Right lobe of liver (tissue), 6 donors: ENCODE data around the gene ALDH1A3. TPM values are rescaled to one million over a fixed set of nuclear protein-coding genes. Genes with fewer than 3 reads are reported as not detected.

Experiments
- ATAC-seq, 4 donors: fragments of 200-7000 bp; cut with Tn5 transposase; one replicate each; pipeline ENCODE4 v1.9.1; 2020; ENCODE audit warnings: mild to moderate bottlenecking in 4 of 4, moderate library complexity in 4 of 4
- DNase-seq, 3 donors: peaks; one replicate each; pipeline ENCODE4 v3.0.0-alpha.2; 2020
- H3K27ac ChIP-seq, 3 donors: fragments of 200-600 bp; one replicate each; pipeline ENCODE4 v1.8.0; 2022
- H3K27me3 ChIP-seq, 2 donors: fragments of 200-600 bp; one replicate each; pipeline ENCODE4 v1.8.0; 2022
- H3K36me3 ChIP-seq, 4 donors: fragments of 200-600 bp; sonication (generic) in 1 of 4; one replicate each; pipeline versions ENCODE4 v1.5.1 to v1.8.0; 2017 to 2022; ENCODE audit warnings: control low read depth in 1 of 4
- H3K4me1 ChIP-seq, 4 donors: fragments of 200-600 bp; sonication (generic) in 1 of 4; one replicate each; pipeline versions ENCODE4 v1.5.1 to v1.8.0; 2017 to 2022; ENCODE audit warnings: control low read depth in 1 of 4
- H3K4me3 ChIP-seq, 3 donors: fragments of 200-600 bp; one replicate each; pipeline ENCODE4 v1.8.0; 2022
- H3K9me3 ChIP-seq, 4 donors: fragments of 200-600 bp; sonication (generic) in 1 of 4; one replicate each; pipeline versions ENCODE4 v1.5.1 to v1.8.0; 2017 to 2022; ENCODE audit warnings: control low read depth in 1 of 4
- CTCF ChIP-seq, 4 donors: fragments of 200-600 bp in 3 of 4; fragments of 450-650 bp in 1 of 4; IDR thresholded peaks; one replicate each; pipeline versions ENCODE4 v1.5.1 to v1.8.0; 2016 to 2022; ENCODE audit warnings: antibody characterized with exemption in 4 of 4, mild to moderate bottlenecking in 2 of 4
- POLR2A ChIP-seq: fragments of 450-650 bp; IDR thresholded peaks from one replicate; pipeline ENCODE4 v1.6.1; 2017; ENCODE audit warnings: antibody characterized with exemption, mild to moderate bottlenecking
- WGBS: methylation state at CpG from one replicate; pipeline ENCODE4 v1.1.6; 2018; ENCODE audit warnings: low coverage, low lambda C conversion rate; ENCODE audit not compliant: insufficient coverage; ENCODE audit errors: missing lambda C conversion rate; 5-methylcytosine and 5-hydroxymethylcytosine counted together
- intact Hi-C, 2 donors: fragments of 100-400 bp; cut with DNase I; formaldehyde crosslinking; loops; one replicate each; pipeline versions ENCODE4 v1.11.2 to v1.14.1; 2022
- total RNA-seq, 6 experiments: library from RNA; depleted of rRNA in 2 of 6; stranded (reverse); fragments of >200 nt in 2 of 6; fragmentation: NEBNext Ultra II Directional in 3 of 6; extraction: Animal tissue kit (Norgen Biotek cat#: 25700) in 3 of 6; gene quantifications; one replicate each; pipeline versions ENCODE4 v1.1.0 to v1.2.4, GENCODE V29; 2016 to 2023
- donor health status: DM: no; HTN: yes; CAD: no.
- donor health status: DM: no; HTN: no; CAD: no.
- donor health status: DM: no; HTN: no; CAD: no.
- donor health status: DM: no; HTN: yes; CAD: no.
- donor health status: DM: no; HTN: yes; CAD: no.

Gene ALDH1A3
- total RNA-seq, 6 experiments from 2014 or later: 1.6 to 7.8 (median 4.2) TPM

DNA sequence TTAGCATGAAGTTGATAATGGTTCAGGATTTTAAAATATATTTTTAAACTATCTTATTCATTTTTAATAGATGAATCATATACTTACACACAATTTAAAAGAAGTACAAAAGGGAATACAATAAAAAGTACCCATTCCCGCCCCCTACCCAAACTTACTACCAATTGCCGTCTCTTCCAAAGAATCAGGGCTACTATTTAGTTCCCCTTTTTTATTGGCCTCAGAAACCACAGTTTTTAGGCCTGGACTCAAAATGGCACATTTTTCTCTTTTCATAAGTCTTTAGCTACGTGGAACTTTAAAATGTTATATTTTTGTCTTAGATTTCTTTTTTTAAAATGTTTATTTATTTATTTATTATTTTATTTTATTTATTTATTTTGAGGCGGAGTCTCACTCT lies 57.5 kb downstream of the ALDH1A3 start:
- Histone ChIP-seq H3K4me3 (no peak overlapping the region), H3K9me3 (no peaks in the 10 kb centered on the region), H3K27ac (no peak overlapping the region), H3K36me3 (no peaks in the 10 kb centered on the region), H3K4me1 (no peaks in the 10 kb centered on the region), H3K27me3 (no peaks in the 10 kb centered on the region)
- 56% methylated on average over 3 of the region's 4 CpGs for WGBS
- TF ChIP-seq CTCF (IDR thresholded peaks at IDR 0.05) (no peak), POLR2A (no peak)
- intact Hi-C loops: no loop called here
- DNase-seq: no peak
- no peak for ATAC-seq

- TF ChIP-seq POLR2A (no peak), CTCF (IDR thresholded peaks at IDR 0.05) (no peak)
- ATAC-seq (no peak), DNase-seq (no peak)
- WGBS: 46% methylated on average over 4 of the region's 4 CpGs
- Histone ChIP-seq H3K36me3 (no peaks in the 10 kb centered on the region), H3K9me3 (no peaks in the 10 kb centered on the region), H3K27ac (no peak overlapping the region), H3K4me3 (no peak overlapping the region), H3K27me3 (no peaks in the 10 kb centered on the region), H3K4me1 (no peaks in the 10 kb centered on the region)
- intact Hi-C loops: no loop called here
These were observed 60.2 kb downstream of the ALDH1A3 start for GRCh38 chr15:100939791-100940190.

DNA sequence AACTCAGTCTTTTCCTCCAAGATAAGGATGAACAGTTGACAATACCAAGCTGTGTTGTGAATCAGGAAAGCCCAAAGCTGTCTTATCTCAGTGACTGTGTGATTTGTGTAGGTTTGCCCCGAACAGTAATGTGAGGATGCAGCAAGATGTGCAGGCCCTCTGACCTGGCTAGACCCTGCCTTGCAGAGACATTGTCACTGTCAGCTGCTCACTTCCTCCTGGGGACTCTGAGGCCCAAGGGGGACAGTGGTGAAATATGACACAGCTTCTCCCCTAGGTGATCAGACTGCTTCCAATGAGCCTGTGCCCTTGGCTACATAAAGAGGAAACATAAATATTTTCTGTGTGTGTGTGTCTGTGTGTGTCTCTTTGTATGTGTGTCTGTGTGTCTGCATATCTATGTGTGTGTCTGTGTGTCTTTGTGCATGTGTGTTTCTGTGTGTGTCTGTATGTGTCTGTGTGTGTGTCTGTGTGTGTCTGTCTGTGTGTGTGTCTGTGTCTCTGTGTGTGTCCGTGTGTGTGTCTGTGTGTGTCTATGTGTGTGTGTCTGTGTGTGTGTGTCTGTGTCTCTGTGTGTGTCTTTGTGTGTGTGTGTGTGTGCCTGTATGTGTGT lies 61.2 kb downstream of the ALDH1A3 start:
- no peaks in the 10 kb centered on the region for H3K36me3 ChIP-seq
- no peak overlapping the region for H3K4me3 ChIP-seq
- 27% methylated on average over 2 of the region's 2 CpGs for WGBS
- ATAC-seq (peak; percentile 62 to 81 (median 74)), DNase-seq (no peak)
- no peak overlapping the region for H3K27ac ChIP-seq
- H3K9me3 ChIP-seq: no peaks in the 10 kb centered on the region
- H3K4me1 ChIP-seq: no peaks in the 10 kb centered on the region
- TF ChIP-seq POLR2A (no peak), CTCF (IDR thresholded peaks at IDR 0.05) (no peak)
- no peaks in the 10 kb centered on the region for H3K27me3 ChIP-seq
- intact Hi-C loops: no loop called here

GRCh38 chr15:100941536-100941935 lies 61.9 kb downstream of the ALDH1A3 start:
- Histone ChIP-seq H3K4me1 (no peaks in the 10 kb centered on the region), H3K4me3 (no peak overlapping the region), H3K9me3 (no peaks in the 10 kb centered on the region), H3K27me3 (no peaks in the 10 kb centered on the region), H3K36me3 (no peaks in the 10 kb centered on the region), H3K27ac (no peak overlapping the region)
- no peak for TF ChIP-seq POLR2A
- no peak for TF ChIP-seq CTCF (IDR thresholded peaks at IDR 0.05)
- WGBS: no CpG with 5 or more reads among the region's 10 CpGs
- no peak for DNase-seq
- intact Hi-C loops: no loop called here
- ATAC-seq: peak in 3 of 4 donors; percentile 9 to 30 (median 22)
